Colonic mucosa (tissue), 4 donors: ENCODE results near the gene PRKCH. TPM values are rescaled to one million over a fixed set of nuclear protein-coding genes. Genes with fewer than 3 reads are reported as not detected.

ENCODE experiments used
- DNase-seq: peaks from one replicate; pipeline ENCODE4 v3.0.0-alpha.2; 2020
- H3K27ac ChIP-seq: fragments of 200-600 bp; one replicate; pipeline ENCODE4 v1.8.0; 2021
- H3K27me3 ChIP-seq: fragments of 200-600 bp; one replicate; pipeline ENCODE4 v1.8.0; 2021
- H3K36me3 ChIP-seq: fragments of 200-600 bp; one replicate; pipeline ENCODE4 v1.8.0; 2021
- H3K4me1 ChIP-seq: fragments of 200-600 bp; one replicate; pipeline ENCODE4 v1.8.0; 2021; ENCODE audit warnings: mild to moderate bottlenecking
- H3K4me3 ChIP-seq: fragments of 200-600 bp; one replicate; pipeline ENCODE4 v1.8.0; 2021
- H3K9ac ChIP-seq, 2 donors: one replicate each; pipeline ENCODE4 v1.7.0; 2013; ENCODE audit warnings: control low read depth in 2 of 2, low read depth in 2 of 2, low read length in 2 of 2
- H3K9me3 ChIP-seq: fragments of 200-600 bp; one replicate; pipeline ENCODE4 v1.8.0; 2021
- intact Hi-C: fragments of 100-400 bp; cut with DNase I; formaldehyde crosslinking; loops from one replicate; pipeline ENCODE4 v1.14.1; 2022
- total RNA-seq, 2 donors: library from RNA; stranded (reverse); fragmentation: NEBNext Ultra II Directional in 1 of 2; extraction: Animal tissue kit (Norgen Biotek cat#: 25700) in 1 of 2; gene quantifications; one replicate each; pipeline ENCODE4 v1.2.1, GENCODE V29; 2021
- TF ChIP-seq, protein P1 (sequence below): fragments of 200-600 bp; IDR thresholded peaks from one replicate; pipeline ENCODE4 v1.8.0; 2022; ENCODE audit warnings: antibody characterized with exemption, mild to moderate bottlenecking
- donor health status: healthy.
- donor health status: DM: no; HTN: no; CAD: no.
- donor health status: DM: no; HTN: no; CAD: no.

Gene PRKCH
- 10 to 100 TPM; 11.4 to 11.5 TPM for total RNA-seq

GRCh38 chr14:61321385-61322010 lies at the start of gene PRKCH:
Gene PRKCH (plus strand): TSS chr14:61321579. CDS start chr14:61322102, 523 bp downstream.
- Histone ChIP-seq H3K4me1 (no peaks in the 10 kb centered on the region), H3K9me3 (no peaks in the 10 kb centered on the region), H3K9ac (peak within 1 kb of the TSS; percentile 28 to 67), H3K27me3 (peaks cover 7% of the 10 kb centered on the region), H3K36me3 (no peaks in the 10 kb centered on the region), H3K27ac (peak within 1 kb of the TSS; percentile 50), H3K4me3 (peak within 1 kb of the TSS; percentile 65)
- DNase-seq: peak; percentile 82
- TF ChIP-seq, protein P1, sequence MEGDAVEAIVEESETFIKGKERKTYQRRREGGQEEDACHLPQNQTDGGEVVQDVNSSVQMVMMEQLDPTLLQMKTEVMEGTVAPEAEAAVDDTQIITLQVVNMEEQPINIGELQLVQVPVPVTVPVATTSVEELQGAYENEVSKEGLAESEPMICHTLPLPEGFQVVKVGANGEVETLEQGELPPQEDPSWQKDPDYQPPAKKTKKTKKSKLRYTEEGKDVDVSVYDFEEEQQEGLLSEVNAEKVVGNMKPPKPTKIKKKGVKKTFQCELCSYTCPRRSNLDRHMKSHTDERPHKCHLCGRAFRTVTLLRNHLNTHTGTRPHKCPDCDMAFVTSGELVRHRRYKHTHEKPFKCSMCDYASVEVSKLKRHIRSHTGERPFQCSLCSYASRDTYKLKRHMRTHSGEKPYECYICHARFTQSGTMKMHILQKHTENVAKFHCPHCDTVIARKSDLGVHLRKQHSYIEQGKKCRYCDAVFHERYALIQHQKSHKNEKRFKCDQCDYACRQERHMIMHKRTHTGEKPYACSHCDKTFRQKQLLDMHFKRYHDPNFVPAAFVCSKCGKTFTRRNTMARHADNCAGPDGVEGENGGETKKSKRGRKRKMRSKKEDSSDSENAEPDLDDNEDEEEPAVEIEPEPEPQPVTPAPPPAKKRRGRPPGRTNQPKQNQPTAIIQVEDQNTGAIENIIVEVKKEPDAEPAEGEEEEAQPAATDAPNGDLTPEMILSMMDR: no peak
- intact Hi-C loops: no loop called here

- H3K9me3 ChIP-seq: no peaks in the 10 kb centered on the region
- no peak overlapping the region for H3K9ac ChIP-seq
- no peaks in the 10 kb centered on the region for H3K4me1 ChIP-seq
- DNase-seq: no peak
- H3K36me3 ChIP-seq: no peaks in the 10 kb centered on the region
- H3K27me3 ChIP-seq: no peaks in the 10 kb centered on the region
- peak overlapping the region; percentile 8 for H3K4me3 ChIP-seq
- peak overlapping the region; percentile 19 for H3K27ac ChIP-seq
- TF ChIP-seq, protein P1: no peak
- intact Hi-C loops: no loop called here
Observed at GRCh38 chr14:61277232-61277631, 44.1 kb upstream of the PRKCH start.

- Histone ChIP-seq H3K36me3 (no peaks in the 10 kb centered on the region), H3K27ac (no peak overlapping the region), H3K9me3 (no peaks in the 10 kb centered on the region), H3K4me3 (peak overlapping the region; percentile 8), H3K4me1 (no peaks in the 10 kb centered on the region), H3K9ac (peak overlapping the region in 1 of 2 donors; percentile 59), H3K27me3 (no peaks in the 10 kb centered on the region)
- TF ChIP-seq, protein P1: no peak
- intact Hi-C loops: no loop called here
- DNase-seq: no peak
Observed at GRCh38 chr14:61277784-61278183, 43.6 kb upstream of the PRKCH start.

- DNase-seq: no peak
Observed at GRCh38 chr14:61279082-61279481, 42.3 kb upstream of the PRKCH start.

GRCh38 chr14:61280092-61280525 lies 41.3 kb upstream of the PRKCH start:
- Histone ChIP-seq H3K4me1 (no peaks in the 10 kb centered on the region), H3K4me3 (peak overlapping the region; percentile 68), H3K9me3 (no peaks in the 10 kb centered on the region), H3K27me3 (no peaks in the 10 kb centered on the region), H3K27ac (peak overlapping the region; percentile 99), H3K9ac (peak overlapping the region; percentile 82 to 88), H3K36me3 (no peaks in the 10 kb centered on the region)
- intact Hi-C loops: no loop called here
- TF ChIP-seq, protein P1: no peak
- DNase-seq: peak; percentile 49

More at GRCh38 chr14:61279082-61279481, 42.3 kb upstream of the PRKCH start:
- H3K4me1 ChIP-seq: no peaks in the 10 kb centered on the region
- H3K27ac ChIP-seq: peak overlapping the region; percentile 99
- H3K27me3 ChIP-seq: no peaks in the 10 kb centered on the region
- intact Hi-C loops: no loop called here
- H3K9ac ChIP-seq: peak overlapping the region; percentile 8 to 88
- no peaks in the 10 kb centered on the region for H3K36me3 ChIP-seq
- H3K9me3 ChIP-seq: no peaks in the 10 kb centered on the region
- peak overlapping the region; percentile 68 for H3K4me3 ChIP-seq
- TF ChIP-seq, protein P1: no peak
